ENCODE results near the gene CNTN5.

CNTN5 gene

GRCh38 chr11:99640671-99641070, 619.9 kb downstream of the CNTN5 start:
- Histone ChIP-seq H3K4me3 (ENCODE audit: low read depth, low read length) (no peak overlapping the region), H3K36me3 (replicated peaks) (no peaks in the 10 kb centered on the region), H3K27ac (no peak overlapping the region), H3K27me3 (replicated peaks) (no peaks in the 10 kb centered on the region)
- no peak for TF ChIP-seq CTCF (IDR thresholded peaks at IDR 0.05; ENCODE audit: low read depth, low read length, missing control alignments)
- in situ Hi-C loops (cut with HindIII; ENCODE audit: low pct_ligation_motif_present, low sequenced_read_pairs), result no loop called here
- DNase-seq, result no peak

- Histone ChIP-seq H3K4me3 (ENCODE audit: low read depth, low read length) (no peak overlapping the region), H3K27me3 (replicated peaks) (no peaks in the 10 kb centered on the region), H3K36me3 (replicated peaks) (no peaks in the 10 kb centered on the region), H3K27ac (no peak overlapping the region)
- no peak for DNase-seq
- in situ Hi-C loops (cut with HindIII; ENCODE audit: low pct_ligation_motif_present, low sequenced_read_pairs), result no loop called here
- TF ChIP-seq CTCF (IDR thresholded peaks at IDR 0.05; ENCODE audit: low read depth, low read length, missing control alignments), result no peak
Observed at GRCh38 chr11:99645934-99646333, 625.2 kb downstream of the CNTN5 start.

GRCh38 chr11:99670067-99670676, 649.4 kb downstream of the CNTN5 start:
- Histone ChIP-seq H3K36me3 (replicated peaks) (no peaks in the 10 kb centered on the region), H3K27me3 (replicated peaks) (no peaks in the 10 kb centered on the region), H3K4me3 (ENCODE audit: low read depth, low read length) (no peak overlapping the region), H3K27ac (no peak overlapping the region)
- no peak for DNase-seq
- in situ Hi-C loops (cut with HindIII; ENCODE audit: low pct_ligation_motif_present, low sequenced_read_pairs), result no loop called here
- TF ChIP-seq CTCF (IDR thresholded peaks at IDR 0.05; ENCODE audit: low read depth, low read length, missing control alignments), result no peak

- TF ChIP-seq CTCF (IDR thresholded peaks at IDR 0.05; ENCODE audit: low read depth, low read length, missing control alignments), result no peak
- Histone ChIP-seq H3K27ac (no peak overlapping the region), H3K36me3 (replicated peaks) (no peaks in the 10 kb centered on the region), H3K27me3 (replicated peaks) (no peaks in the 10 kb centered on the region), H3K4me3 (ENCODE audit: low read depth, low read length) (no peak overlapping the region)
- no peak for DNase-seq
- in situ Hi-C loops (cut with HindIII; ENCODE audit: low pct_ligation_motif_present, low sequenced_read_pairs), result no loop called here
Observed at GRCh38 chr11:99671808-99672409, 651.2 kb downstream of the CNTN5 start.

- TF ChIP-seq CTCF (IDR thresholded peaks at IDR 0.05; ENCODE audit: low read depth, low read length, missing control alignments), result no peak
- no peaks in the 10 kb centered on the region for H3K36me3 ChIP-seq (replicated peaks)
- no peak overlapping the region for H3K27ac ChIP-seq
- H3K27me3 ChIP-seq (replicated peaks), result no peaks in the 10 kb centered on the region
- in situ Hi-C loops (cut with HindIII; ENCODE audit: low pct_ligation_motif_present, low sequenced_read_pairs), result no loop called here
- DNase-seq, result no peak
- no peak overlapping the region for H3K4me3 ChIP-seq (ENCODE audit: low read depth, low read length)
Observed at GRCh38 chr11:99676292-99676691, 655.5 kb downstream of the CNTN5 start.

GRCh38 chr11:99682171-99682570, 661.4 kb downstream of the CNTN5 start:
- in situ Hi-C loops (cut with HindIII; ENCODE audit: low pct_ligation_motif_present, low sequenced_read_pairs), result no loop called here
- TF ChIP-seq CTCF (IDR thresholded peaks at IDR 0.05; ENCODE audit: low read depth, low read length, missing control alignments), result no peak
- DNase-seq, result no peak
- Histone ChIP-seq H3K27me3 (replicated peaks) (no peaks in the 10 kb centered on the region), H3K4me3 (ENCODE audit: low read depth, low read length) (no peak overlapping the region), H3K27ac (no peak overlapping the region), H3K36me3 (replicated peaks) (no peaks in the 10 kb centered on the region)
